Upper lobe of left lung (tissue), 4 donors: ENCODE results near the gene ZXDC.

Source experiments
- CTCF ChIP-seq, 6 experiments: fragments of 450-650 bp in 4 of 6; fragments of 200-600 bp in 2 of 6; sonication (generic) in 2 of 6; IDR thresholded peaks; one replicate each; pipeline ENCODE4 v1.5.1; 2016 to 2019; ENCODE audit warnings: antibody characterized with exemption in 6 of 6
- POLR2A ChIP-seq, 4 donors: fragments of 450-650 bp; IDR thresholded peaks; one replicate each; pipeline ENCODE4 v1.5.1; 2016 to 2017; ENCODE audit warnings: antibody characterized with exemption in 4 of 4, mild to moderate bottlenecking in 2 of 4

GRCh38 chr3:126518779-126519177, 43.1 kb upstream of the ZXDC start:
- no peak for TF ChIP-seq POLR2A (IDR thresholded peaks at IDR 0.05)
- TF ChIP-seq CTCF (IDR thresholded peaks at IDR 0.05): no peak
